Endothelial cell of umbilical vein (primary cell): ENCODE data around the gene PLBD1. TPM values are rescaled to one million over a fixed set of nuclear protein-coding genes. Genes with fewer than 3 reads are reported as not detected.

Source experiments
- BruUV-seq: library from RNA; stranded (reverse); fragments of 400-500 nt; replicated peaks from 2 replicates; lab custom pipeline; 2021; lab: Mats Ljungman, UMichigan
- CTCF ChIA-PET: fragments of 300-600, 350-600 bp; sonication (Branson Sonifier 250); formaldehyde crosslinking; loops from one replicate; lab custom pipeline; 2021; ENCODE audit warnings: antibody characterized with exemption, inconsistent platforms; lab: Charles Lee
- POLR2A ChIA-PET: fragments of 300-600, 350-600 bp; sonication (Branson Sonifier 250); formaldehyde crosslinking; loops from one replicate; lab custom pipeline; 2021; ENCODE audit warnings: antibody characterized with exemption, inconsistent platforms; lab: Charles Lee
- DNase-seq: peaks from one replicate; pipeline ENCODE4 v3.0.0-alpha.2; 2011; ENCODE audit warnings: low read depth, low spot score
- FAIRE-seq: peaks from 2 replicates; lab custom pipeline; 2011; peaks lifted over from hg19 to GRCh38; lab: Jason Lieb, UNC
- H2AFZ ChIP-seq: 2 replicates; pipeline ENCODE4 v1.6.0; 2012; ENCODE audit warnings: low read depth, low read length, control low read depth, inconsistent platforms
- H3K27ac ChIP-seq: 2 replicates; pipeline ENCODE4 v1.5.1; 2011; ENCODE audit warnings: low read depth, mild to moderate bottlenecking, control low read depth, low read length, moderate library complexity; ENCODE audit not compliant: insufficient read depth
- H3K27me3 ChIP-seq, 2 experiments: 2 replicates each; pipeline versions ENCODE4 v1.6.0 to v1.6.1; 2011; ENCODE audit warnings: low read length in 2 of 2, mixed read lengths in 1 of 2; ENCODE audit not compliant: control insufficient read depth in 2 of 2, insufficient read depth in 2 of 2
- H3K36me3 ChIP-seq, 2 experiments: 2 replicates in 1 of 2; 3 replicates in 1 of 2; pipeline ENCODE4 v1.5.1; 2011; ENCODE audit warnings: low read length in 2 of 2, mild to moderate bottlenecking in 1 of 2, moderate library complexity in 1 of 2; ENCODE audit not compliant: control insufficient read depth in 2 of 2, insufficient read depth in 2 of 2; ENCODE audit errors: extremely low read depth in 1 of 2
- H3K4me1 ChIP-seq: 3 replicates; pipeline ENCODE4 v1.5.1; 2011; ENCODE audit warnings: mild to moderate bottlenecking, low read length; ENCODE audit not compliant: control insufficient read depth, insufficient read depth; ENCODE audit errors: extremely low read depth
- H3K4me2 ChIP-seq: 2 replicates; pipeline ENCODE4 v1.6.1; 2011; ENCODE audit warnings: low read length, control low read depth, mixed read lengths; ENCODE audit not compliant: insufficient read depth
- H3K4me3 ChIP-seq, 3 experiments: fragments of 200-600 bp in 1 of 3; sonication (generic), shearing (Covaris generic) in 1 of 3; replicated peaks in 1 of 3; 2 replicates each; pipeline ENCODE4 v1.5.1; 2011 to 2016; ENCODE audit warnings: control low read depth in 3 of 3, low read length in 3 of 3, mild to moderate bottlenecking in 2 of 3, inconsistent platforms in 1 of 3, low read depth in 1 of 3, moderate library complexity in 1 of 3; ENCODE audit not compliant: insufficient read depth in 1 of 3
- H3K79me2 ChIP-seq: 2 replicates; pipeline ENCODE4 v1.6.0; 2012; ENCODE audit warnings: low read length, inconsistent platforms; ENCODE audit not compliant: control insufficient read depth, insufficient read depth
- H3K9ac ChIP-seq: replicated peaks from 2 replicates; pipeline ENCODE3; 2011; ENCODE audit warnings: low read length, control low read depth; ENCODE audit not compliant: insufficient read depth; ENCODE audit errors: extremely low read depth
- H3K9me1 ChIP-seq: replicated peaks from 3 replicates; pipeline ENCODE4 v1.6.0; 2011; ENCODE audit warnings: mild to moderate bottlenecking, low read length; ENCODE audit not compliant: control insufficient read depth, insufficient read depth; ENCODE audit errors: extremely low read depth
- H3K9me3 ChIP-seq: replicated peaks from 2 replicates; pipeline ENCODE4 v1.5.1; 2012; ENCODE audit warnings: low read length, inconsistent platforms; ENCODE audit not compliant: control insufficient read depth, insufficient read depth
- H4K20me1 ChIP-seq: replicated peaks from 2 replicates; pipeline ENCODE3; 2011; ENCODE audit warnings: mild to moderate bottlenecking, low read length; ENCODE audit not compliant: control insufficient read depth, insufficient read depth; ENCODE audit errors: extremely low read depth
- CTCF ChIP-seq, 2 donors: IDR thresholded peaks; 1 replicate in 1 of 2; 2 replicates in 1 of 2; pipeline ENCODE4 v1.5.1; 2011; ENCODE audit warnings: low read length in 2 of 2, mild to moderate bottlenecking in 2 of 2, moderate library complexity in 2 of 2, control low read depth in 1 of 2, inconsistent platforms in 1 of 2, low read depth in 1 of 2; ENCODE audit not compliant: insufficient read depth in 1 of 2; ENCODE audit errors: extremely low read depth in 1 of 2
- EZH2 ChIP-seq: IDR thresholded peaks from 2 replicates; pipeline ENCODE4 v1.6.1; 2012; ENCODE audit warnings: borderline replicate concordance, low read depth, mild to moderate bottlenecking, moderate library complexity, low read length, inconsistent platforms; ENCODE audit not compliant: severe bottlenecking
- FOS ChIP-seq: IDR thresholded peaks from 2 replicates; pipeline ENCODE4 v1.6.1; 2011; ENCODE audit warnings: mild to moderate bottlenecking, low read length, moderate library complexity, borderline replicate concordance; ENCODE audit not compliant: insufficient read depth
- GATA2 ChIP-seq: IDR thresholded peaks from 2 replicates; pipeline ENCODE4 v1.7.0; 2011; ENCODE audit warnings: low read depth, mild to moderate bottlenecking, moderate library complexity, mixed read lengths, low read length; ENCODE audit not compliant: insufficient read length, insufficient read depth
- JUN ChIP-seq: IDR thresholded peaks from 2 replicates; pipeline ENCODE4 v1.6.1; 2011; ENCODE audit warnings: borderline replicate concordance, low read depth; ENCODE audit not compliant: insufficient read length, insufficient read depth
- MYC ChIP-seq: IDR thresholded peaks from one replicate; pipeline ENCODE4 v1.6.1; 2011; ENCODE audit warnings: mild to moderate bottlenecking, low read depth, low read length
- POLR2A ChIP-seq: IDR thresholded peaks from 2 replicates; pipeline ENCODE4 v1.6.1; 2012; ENCODE audit warnings: low read depth, mild to moderate bottlenecking, control low read depth, low read length
- POLR2AphosphoS5 ChIP-seq: IDR thresholded peaks from 2 replicates; pipeline ENCODE4 v1.6.1; 2012; ENCODE audit warnings: low read depth, mild to moderate bottlenecking, control low read depth, low read length, moderate library complexity; ENCODE audit not compliant: insufficient read depth
- dilution Hi-C: fragments of 300-500 bp; cut with MboI; formaldehyde crosslinking; loops from one replicate; pipeline ENCODE4 v1.15.0; 2019; ENCODE audit warnings: low sequenced_read_pairs; ENCODE audit not compliant: extremely low pct_ligation_motif_present
- intact Hi-C: fragments of 100-400 bp; cut with micrococcal nuclease; formaldehyde crosslinking; loops from one replicate; pipeline ENCODE4 v1.10.0; 2022
- polyA plus RNA-seq, 4 experiments: library from polyadenylated mRNA; depleted of rRNA in 3 of 4; stranded (reverse) in 3 of 4; unstranded in 1 of 4; fragments of >200 nt; gene quantifications; 2 replicates each; pipeline versions ENCODE4 v1.2.1 to v1.2.3, GENCODE V29; 2011 to 2012; ENCODE audit warnings: missing spikeins in 1 of 4
- total RNA-seq: library from RNA; stranded (reverse); gene quantifications from 2 replicates; pipeline ENCODE4 v1.2.3, GENCODE V29; 2021
- TF ChIP-seq, protein P1 (sequence below): IDR thresholded peaks from 2 replicates; pipeline ENCODE4 v1.6.1; 2011; ENCODE audit not compliant: insufficient read depth, insufficient read length

Gene PLBD1
- total and polyA plus RNA-seq, 2 donors (not counting 3 experiments of a cell fraction or from before 2014, with no cell fraction given) = 0.04 TPM; not detected in 1

DNA sequence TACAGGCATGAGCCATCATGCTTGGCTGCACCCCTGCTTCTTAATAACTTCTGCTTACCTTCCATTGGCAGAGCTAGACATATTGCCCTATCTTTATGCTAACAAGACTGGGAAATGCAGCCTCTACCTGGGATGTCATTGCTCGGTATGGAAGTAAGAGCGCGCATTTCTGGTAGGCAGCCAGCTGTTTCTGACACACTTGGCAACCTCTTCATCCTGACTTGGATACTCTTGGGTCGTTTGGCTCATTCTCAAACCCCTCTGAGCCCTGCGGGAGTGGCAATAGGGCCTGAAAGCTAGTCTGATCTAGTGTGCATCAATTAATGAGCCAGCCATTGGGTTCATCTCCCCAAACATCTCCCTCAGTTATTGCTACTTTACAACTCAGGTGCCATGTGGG is 5.4 kb upstream of the PLBD1 start:
- FAIRE-seq (no peak), DNase-seq (no peak)
- TF ChIP-seq EZH2 (no peak), JUN (no peak), CTCF (IDR thresholded peaks at IDR 0.05; ENCODE audit: extremely low read depth in 1 of 2, insufficient read depth in 1 of 2, low read depth in 1 of 2, low read length in 2 of 2) (no peak), POLR2A (no peak), GATA2 (no peak), MYC (no peak), FOS (no peak), POLR2AphosphoS5 (no peak)
- TF ChIP-seq, protein P1, sequence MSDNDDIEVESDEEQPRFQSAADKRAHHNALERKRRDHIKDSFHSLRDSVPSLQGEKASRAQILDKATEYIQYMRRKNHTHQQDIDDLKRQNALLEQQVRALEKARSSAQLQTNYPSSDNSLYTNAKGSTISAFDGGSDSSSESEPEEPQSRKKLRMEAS = no peak
- H3K4me2 ChIP-seq = no peak overlapping the region
- no peaks in the 10 kb centered on the region for H3K79me2 ChIP-seq
- H3K36me3 ChIP-seq = no peaks in the 10 kb centered on the region
- H3K27ac ChIP-seq = no peak overlapping the region
- no peaks in the 10 kb centered on the region for H4K20me1 ChIP-seq
- H3K4me3 ChIP-seq = no peak overlapping the region
- H3K27me3 ChIP-seq = no peaks in the 10 kb centered on the region
- no peaks in the 10 kb centered on the region for H3K4me1 ChIP-seq
- H3K9me3 ChIP-seq = no peaks in the 10 kb centered on the region
- CTCF ChIA-PET = interaction anchor here (1.8 kb wide), 1 partner anchor 9 kb away, joined by 4 read pairs; no protein-coding TSS in a partner anchor
- BruUV-seq = no TSS peak
- dilution Hi-C loops (no loop called here), intact Hi-C loops (no loop called here)
- H3K9ac ChIP-seq = no peak overlapping the region
- no peak overlapping the region for H2AFZ ChIP-seq
- H3K9me1 ChIP-seq = no peaks in the 10 kb centered on the region
- POLR2A ChIA-PET = no interaction called here
